NCI-H2196 treated with DMSO at 0.1 percent for 48 hours (cell line): Measurements from ENCODE around the gene FIZ1.

Source experiments
- DNase-seq: peaks from one replicate; lab custom pipeline; 2025; ENCODE audit not compliant: unreplicated experiment; lab: John Stamatoyannopoulos, UW

FIZ1 gene

DNA sequence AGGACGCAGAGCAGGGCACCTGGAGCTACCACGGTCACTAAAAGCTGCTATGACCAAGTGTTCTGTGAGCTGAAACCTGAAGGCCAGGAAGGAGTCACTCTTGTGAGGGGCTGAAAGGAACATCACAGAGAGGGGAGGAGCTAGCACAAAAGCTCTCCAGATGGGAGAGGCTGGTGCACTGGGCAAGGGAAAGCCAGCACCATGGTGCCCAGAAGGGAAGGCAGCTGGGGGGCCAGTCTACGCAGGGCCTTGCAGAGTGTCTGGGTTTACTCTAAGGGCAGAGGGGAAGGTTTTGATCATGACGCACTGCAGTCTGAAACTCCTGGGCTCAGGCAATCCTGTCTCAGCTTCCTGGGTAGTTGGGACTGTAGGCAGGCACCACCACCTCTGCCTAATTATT, 37.4 kb upstream of the FIZ1 start:
- DNase-seq: no peak

DNA sequence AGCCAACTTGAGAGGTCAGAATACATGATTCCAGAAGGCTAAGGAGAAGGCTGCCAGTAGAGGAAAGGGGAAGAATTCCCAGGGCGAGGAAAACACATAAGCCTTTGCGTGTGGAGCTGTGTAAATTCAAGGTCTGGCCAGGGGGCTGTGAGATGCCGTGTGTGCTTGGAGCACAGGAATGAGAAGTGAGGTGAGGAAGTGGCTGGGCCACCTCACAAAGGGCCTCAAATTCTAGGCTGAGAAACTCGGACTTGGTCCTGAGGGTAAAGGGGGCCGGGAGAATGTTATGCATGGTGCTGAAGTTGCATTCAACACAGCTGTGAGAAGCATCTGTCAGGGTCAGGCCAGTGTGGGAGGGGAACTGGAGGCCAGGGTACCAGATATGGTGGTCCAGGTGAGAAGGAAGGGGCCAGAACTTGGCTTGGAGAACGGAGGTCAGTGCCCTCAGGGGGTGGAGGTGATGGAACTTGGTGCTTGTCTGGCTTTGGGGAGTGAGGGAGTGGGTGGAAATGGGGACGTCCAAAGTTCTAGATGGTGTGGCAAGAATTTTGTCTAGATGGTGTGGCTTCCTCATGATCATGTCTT, 36.6 kb upstream of the FIZ1 start:
- DNase-seq: no peak

DNA sequence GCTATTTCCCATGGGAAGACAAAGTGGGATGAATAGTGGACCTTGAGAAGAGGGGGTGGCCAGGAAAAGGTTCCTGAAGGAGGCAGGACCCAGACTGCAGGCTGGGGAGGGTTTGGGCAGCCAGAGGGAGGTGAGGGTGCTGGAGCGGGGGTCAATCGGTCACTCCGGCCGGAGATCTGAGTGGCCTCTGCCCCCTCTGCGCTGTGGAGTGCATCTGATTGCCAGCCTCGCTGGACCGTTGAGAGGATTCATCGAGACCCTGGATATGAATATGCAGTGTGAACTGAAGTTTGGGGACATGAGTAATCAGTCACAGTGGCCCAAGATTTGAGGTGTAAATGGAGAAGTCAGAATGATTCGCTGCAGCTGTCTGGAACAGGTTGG, 36.0 kb upstream of the FIZ1 start:
- DNase-seq: no peak

DNA sequence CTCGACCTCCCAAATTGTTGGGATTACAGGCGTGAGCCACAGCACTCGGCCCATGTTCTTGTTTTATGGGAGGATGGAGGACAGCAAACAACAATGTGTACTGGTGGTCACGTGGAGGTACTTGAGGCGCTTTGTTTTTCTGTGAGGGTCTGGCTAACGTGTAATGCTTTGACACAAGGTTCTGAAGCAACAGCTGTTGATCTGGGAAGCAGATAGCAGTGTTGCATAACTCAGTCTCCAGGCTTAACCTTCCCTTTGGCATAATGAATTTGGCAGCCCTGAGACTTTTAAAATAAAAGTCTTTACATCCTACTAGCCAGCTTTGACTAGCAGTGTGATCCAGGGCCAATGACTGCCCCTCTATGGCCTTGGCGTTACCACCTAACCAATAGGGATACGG, 34.5 kb upstream of the FIZ1 start:
- no peak for DNase-seq

DNA sequence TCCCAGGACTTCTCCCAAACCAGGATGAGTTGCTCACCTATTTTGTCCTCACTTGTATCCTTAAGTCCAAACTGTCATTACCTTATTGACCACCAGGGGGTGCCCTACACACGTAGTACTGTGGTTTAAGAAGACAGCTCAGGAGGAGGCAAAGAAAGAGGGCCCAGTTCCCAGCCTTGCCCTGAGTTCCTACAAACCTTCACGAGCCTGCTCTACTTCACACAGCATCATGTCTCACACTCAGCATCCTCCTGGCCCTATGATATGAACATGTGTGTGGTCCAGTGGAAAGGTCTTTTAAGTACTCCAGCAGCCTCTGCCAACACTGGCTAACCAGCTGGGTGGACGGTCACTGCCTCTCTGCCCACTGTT, 33.1 kb upstream of the FIZ1 start:
- peak; percentile 80 for DNase-seq

DNA sequence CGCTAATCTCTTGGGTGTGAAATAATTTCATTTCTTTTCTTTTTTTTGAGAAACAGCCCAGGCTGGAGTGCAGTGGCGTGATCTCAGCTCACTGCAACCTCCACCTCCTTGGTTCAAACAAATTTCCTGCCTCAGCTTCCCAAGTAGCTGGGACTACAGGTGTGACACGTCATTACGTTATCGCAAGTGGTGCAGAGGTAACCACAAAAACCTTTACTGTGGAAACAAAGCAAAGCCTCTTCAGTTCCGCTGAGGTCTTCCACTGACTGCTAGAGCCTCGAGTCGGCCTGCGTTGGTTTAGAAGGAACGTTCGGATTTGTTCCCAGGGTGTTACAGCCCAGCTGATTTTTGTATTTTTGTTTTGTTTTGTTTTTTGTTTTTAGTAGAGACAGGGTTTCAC, 27.0 kb upstream of the FIZ1 start:
- no peak for DNase-seq

DNA sequence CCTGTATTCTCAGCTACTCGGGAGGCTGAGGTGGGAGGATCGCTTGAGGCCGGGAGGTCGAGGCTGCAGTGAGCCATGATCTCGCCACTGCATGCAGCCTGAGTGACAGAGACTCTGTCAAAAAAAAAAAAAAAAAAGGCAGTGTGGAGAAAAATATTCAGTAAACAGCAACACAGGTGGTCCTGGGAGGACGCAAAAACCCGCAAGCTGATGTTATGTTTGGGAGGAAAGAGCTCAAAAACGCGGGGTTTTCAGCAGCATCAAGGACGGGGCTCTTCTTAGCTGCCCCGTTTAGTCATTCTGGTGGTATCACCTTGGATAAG, 25.6 kb upstream of the FIZ1 start:
- no peak for DNase-seq

DNA sequence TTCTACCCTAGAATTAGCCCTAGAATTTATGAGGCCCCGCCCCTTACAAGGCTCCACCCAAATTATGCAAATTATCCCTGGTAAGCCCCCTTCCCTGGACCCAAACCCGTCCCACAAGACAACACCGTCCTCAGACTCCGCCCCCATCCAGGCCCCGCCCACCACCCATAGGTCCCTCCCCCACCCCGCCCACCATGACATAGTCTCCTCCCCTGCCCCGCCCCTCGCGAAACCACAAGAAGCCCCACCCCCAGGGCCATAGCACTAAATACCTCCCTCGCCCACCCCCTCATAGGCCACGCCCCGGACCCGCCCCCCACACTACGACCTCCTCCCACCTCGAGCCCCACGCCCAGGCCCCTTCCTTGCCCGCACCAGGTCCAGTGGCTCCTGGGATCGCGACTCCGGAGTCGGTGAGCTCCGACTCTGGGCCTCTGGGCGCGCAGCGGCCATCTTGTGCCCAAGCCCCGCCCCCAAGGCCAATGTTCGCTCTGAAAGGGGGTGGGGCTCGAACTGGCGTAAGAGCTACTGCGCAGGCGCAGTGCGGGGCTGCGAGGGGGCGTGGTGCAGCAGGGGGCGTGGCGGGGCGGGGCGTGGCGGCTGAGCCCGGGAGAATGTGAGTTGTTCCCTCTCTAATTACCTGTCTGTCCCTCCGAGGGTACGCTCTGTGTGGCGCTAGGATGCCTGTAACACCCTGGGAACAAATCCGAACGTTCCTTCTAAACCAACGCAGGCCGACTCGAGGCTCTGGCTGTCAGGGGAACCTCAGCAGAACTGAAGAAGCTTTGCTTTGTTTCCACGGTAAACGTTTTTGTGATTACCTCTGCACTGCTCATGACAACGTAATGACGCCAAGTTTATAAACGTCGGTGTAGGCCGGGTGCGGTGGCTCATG, 25.0 kb upstream of the FIZ1 start, which contains the start of gene ZNF784:
Gene ZNF784, minus strand, starts transcription at position 458 of the 895 bp plus-strand sequence. Its CDS starts 5 bp downstream, at position 453.
- DNase-seq: peak; percentile 90

DNA sequence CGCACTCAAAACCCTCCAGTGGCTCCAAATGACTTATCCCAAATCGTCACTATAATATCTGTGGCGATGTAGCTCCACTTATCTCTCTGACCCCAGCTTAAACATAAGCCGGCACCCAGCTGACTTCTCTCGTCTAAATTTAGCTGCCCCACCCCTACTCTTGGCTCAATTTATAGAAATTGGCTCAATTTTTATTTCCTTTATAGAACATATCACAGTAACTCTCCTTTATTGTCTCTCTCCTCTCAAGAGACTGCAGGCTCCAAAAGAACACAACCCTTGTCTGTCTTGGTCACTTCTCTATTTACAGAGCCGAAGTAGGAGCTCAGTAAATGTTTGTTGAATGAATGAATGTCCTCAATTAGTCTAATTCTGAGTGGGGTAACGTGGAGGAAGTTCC, 24.2 kb upstream of the FIZ1 start:
- no peak for DNase-seq

DNA sequence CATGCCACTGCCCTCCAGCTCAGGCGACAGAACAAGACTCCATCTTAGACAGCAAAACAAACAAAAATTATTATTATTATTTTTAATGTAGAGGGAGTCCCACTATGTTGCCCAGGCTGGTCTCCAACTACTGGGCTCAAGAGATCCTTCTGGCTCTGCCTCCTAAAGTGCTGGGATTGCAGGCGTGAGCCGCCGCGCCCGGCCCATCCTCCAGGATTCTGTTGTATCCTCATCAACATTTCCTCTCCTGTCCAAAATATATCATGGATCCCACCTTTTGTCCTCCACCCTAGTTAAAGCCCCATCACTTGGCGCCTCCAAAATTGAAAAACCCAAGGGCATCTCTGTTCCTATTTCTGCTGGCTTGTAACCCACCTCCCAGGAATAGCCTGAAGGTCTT, 23.8 kb upstream of the FIZ1 start:
- DNase-seq: no peak

DNA sequence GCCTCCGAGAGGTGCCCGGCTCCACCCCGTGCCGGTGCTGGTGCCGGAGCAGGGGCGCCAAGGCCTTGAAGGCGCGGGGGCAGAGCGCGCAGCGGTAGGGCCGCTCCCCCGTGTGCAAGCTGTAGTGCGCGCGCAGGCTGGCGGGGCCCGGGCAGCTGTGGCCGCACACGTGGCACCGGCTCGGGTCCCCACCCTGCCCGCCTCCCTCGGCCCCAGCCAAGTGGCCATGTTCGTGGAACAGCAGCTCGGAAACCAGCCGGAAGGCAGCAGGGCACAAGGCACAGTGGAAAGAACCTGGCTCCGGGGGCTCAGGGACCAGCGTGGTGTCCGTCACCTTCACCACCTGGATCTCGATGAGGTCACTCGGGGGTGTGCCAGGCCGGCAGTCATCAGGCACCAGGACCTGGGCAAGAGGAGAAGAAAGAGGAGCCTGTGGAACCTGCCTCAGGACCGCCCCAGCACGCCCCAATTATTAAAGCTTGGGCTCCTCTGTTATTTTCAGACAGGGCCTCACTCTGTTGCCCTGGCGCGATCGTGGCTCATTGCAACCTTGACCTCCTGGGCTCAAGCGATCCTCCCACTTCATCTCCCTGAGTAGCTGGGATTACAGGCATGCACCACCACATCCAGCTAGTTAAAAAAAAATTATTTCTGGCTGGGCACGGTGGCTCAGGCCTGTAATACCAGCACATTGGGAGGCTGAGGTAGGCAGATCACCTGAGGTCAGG, 23.1 kb upstream of the FIZ1 start:
- no peak for DNase-seq

DNA sequence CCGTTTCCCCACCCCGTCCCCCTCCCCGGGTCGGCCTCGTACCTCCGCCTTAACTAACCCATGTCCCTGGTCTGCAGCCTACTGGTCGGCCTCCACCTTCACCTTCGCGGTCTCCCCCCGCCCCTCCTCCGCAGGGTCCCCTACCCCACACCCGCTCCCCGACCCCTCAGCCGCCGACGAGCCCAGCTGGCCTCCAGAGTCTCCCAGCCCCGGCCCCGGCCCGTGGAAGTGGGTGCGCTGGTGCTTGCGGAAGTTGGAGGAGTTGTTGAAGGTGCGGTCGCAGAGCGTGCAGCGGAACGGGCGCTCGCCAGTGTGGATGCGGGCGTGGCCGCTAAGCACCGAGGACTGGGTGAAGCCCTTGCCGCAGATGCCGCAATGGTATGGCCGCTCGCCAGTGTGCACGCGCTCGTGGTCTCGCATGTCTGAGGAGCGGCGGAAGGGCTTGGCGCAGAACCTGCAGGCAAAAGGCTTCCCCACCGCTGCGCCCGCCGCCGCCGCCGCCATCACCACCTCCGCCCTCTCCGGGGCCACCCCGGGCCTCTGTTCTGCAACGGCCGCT, 22.4 kb upstream of the FIZ1 start:
- DNase-seq: no peak

DNA sequence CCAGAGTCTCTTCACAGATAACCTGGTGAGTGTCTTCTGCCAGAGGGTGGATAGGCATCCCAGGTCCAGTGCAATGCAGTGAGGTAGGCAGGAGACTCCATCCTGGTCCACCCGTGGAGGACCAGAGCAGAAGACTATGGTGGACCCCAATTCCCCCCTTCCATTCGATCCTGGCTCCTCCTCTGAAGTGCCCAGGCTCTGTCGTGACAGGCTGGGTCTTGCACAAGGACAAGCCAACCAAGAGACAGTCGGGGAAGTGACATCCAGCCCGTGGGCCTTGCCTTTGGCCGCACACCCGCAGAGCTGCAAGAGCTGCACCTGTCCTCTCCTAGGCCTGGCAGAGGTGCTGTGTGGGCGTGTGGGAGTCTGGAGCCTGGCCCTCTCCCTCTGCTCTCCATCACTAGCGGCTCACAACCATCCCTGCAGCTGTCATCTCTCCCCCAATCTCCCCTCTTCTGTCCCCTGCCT, 21.9 kb upstream of the FIZ1 start:
- no peak for DNase-seq

DNA sequence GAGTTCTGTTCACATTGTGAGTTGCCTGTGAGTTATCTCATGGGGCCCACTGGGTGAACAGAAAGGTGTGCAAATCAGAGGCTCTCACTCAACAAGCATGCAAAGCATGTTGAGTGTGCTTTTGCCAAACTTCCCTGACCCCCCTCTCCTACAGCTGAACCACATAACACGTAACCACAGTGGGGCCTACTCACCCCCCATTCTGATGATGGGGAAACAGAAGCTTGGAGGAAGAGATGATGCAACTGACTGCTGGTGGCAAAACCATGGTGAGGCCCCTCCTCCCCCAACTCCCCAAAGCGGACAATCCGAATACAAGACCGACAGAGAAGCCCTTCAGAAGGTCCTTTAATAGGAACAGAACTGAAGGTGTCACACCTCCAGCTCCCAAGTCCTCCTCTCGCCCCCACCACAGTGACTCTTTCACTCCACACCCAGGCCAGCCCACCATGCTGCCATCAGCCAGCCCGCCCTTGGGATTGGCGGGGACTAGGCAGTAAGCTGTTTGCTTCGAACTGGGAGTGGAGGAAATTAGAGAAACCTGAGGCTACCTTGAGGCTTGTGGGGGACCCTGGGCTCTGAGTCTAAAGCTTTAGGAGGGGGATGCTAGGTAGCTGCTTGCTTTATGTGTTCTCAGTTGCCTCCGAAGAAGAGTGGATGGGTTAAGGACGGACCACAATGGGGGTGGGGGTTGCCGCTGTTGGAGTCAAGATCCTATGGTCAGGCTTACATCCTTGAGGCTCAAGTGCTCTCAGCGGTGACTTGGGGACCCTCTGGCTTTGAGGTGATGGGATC, 21.3 kb upstream of the FIZ1 start:
- no peak for DNase-seq

DNA sequence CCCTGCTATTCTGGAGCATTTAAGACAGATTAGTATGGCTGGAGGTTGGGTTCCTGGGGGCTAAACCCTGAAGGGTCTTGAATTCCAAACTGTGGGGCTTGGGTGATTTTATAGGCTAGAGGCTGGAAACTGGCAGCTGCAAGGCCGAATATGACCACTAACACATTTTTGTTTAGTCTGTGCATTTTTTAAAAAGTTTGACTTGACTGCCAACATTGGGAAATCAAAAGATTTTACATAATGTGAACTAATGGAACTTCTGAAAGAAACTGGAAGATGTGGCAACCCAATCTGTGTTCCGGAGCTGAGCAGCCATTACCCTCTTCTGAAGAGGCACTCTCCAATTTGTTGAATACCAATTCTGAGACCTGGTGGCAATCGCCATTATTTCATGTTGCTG, 20.0 kb upstream of the FIZ1 start:
- no peak for DNase-seq

DNA sequence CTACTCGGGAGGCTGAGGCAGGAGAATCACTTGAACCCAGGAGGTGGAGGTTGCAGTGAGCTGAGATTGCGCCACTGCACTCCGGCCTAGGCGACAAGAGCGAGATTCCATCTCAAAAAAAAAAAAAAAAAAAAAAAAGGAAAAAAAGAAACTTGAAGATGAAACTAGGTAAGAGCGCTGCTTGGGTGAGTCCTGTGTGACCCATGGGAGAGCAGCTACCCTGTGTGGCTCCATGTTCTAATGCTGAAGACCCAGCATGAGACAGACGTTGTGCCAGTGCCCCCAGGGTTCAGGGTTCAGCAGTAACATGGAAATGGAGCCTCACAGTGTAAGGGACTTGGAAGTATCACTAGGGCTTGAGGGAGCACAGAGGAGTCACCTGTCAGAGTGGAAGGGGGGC, 19.1 kb upstream of the FIZ1 start:
- DNase-seq: no peak

DNA sequence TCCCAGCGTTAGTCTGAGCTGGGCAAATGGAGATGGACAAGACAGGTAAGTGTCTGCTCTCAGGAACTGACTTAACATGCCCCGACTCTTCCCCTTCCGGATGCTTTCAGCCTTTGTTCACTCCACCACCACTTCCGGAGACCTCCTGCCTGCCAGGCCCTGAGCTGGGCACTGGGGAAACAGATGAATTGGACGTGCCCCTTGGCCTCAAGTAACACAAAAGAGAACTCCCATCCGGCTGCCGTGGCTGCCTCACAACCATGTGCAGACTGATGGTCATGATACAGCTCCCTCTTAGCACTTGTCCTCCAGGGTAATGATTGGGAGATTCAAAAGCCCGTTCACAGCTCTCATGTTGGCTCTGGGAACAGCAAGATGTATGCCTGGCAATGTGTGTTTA, 18.1 kb upstream of the FIZ1 start:
- no peak for DNase-seq

DNA sequence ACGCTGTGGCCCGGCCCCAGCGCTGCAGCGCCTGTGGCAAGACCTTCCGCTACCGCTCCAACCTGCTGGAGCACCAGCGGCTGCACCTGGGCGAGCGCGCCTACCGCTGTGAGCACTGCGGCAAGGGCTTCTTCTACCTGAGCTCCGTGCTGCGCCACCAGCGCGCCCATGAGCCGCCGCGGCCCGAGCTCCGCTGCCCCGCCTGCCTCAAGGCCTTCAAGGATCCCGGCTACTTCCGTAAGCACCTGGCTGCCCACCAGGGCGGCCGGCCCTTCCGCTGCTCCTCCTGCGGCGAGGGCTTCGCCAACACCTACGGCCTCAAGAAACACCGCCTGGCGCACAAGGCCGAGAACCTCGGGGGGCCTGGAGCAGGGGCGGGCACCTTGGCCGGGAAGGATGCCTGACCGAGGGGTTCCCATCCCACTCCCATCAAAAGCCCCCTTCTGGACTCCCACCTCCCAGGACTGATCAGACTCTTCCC, 17.1 kb upstream of the FIZ1 start:
- no peak for DNase-seq

DNA sequence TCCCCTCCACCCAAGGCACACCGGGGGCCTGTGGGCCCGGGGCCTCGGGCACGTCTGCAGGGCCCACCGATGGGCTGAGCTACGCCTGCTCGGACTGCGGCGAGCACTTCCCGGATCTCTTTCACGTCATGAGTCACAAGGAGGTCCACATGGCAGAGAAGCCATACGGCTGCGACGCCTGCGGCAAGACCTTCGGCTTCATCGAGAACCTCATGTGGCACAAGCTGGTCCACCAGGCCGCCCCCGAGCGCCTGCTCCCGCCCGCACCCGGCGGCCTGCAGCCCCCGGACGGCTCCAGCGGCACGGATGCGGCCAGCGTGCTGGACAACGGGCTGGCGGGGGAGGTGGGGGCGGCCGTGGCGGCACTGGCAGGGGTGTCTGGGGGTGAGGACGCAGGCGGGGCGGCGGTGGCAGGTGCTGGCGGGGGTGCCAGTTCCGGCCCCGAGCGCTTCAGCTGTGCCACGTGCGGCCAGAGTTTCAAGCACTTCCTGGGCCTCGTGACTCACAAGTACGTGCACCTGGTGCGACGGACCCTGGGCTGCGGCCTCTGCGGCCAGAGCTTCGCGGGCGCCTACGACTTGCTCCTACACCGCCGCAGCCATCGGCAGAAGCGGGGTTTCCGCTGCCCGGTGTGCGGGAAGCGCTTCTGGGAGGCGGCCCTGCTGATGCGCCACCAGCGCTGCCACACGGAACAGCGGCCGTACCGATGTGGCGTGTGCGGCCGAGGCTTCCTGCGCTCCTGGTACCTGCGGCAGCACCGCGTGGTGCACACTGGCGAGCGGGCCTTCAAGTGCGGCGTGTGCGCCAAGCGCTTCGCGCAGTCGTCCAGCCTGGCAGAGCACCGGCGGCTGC, 16.5 kb upstream of the FIZ1 start:
- no peak for DNase-seq
